Activated B cell treated with CpG ODN at 0.5 μM for 24 hours (primary cell): ENCODE measurements around the gene RAPGEF2. TPM values are rescaled to one million over a fixed set of nuclear protein-coding genes. Genes with fewer than 3 reads are reported as not detected.

Experiments
- ATAC-seq: fragments of 200-7000 bp; cut with Tn5 transposase; one replicate; pipeline ENCODE4 v1.10.0; 2021; ENCODE audit warnings: low read depth, mild to moderate bottlenecking, moderate library complexity
- CTCF ChIA-PET: fragments of 350-600 bp; sonication (Branson Sonifier 250); formaldehyde crosslinking; loops from one replicate; lab custom pipeline; 2021; ENCODE audit warnings: antibody characterized with exemption; lab: Charles Lee
- POLR2A ChIA-PET: fragments of 350-600 bp; sonication (Branson Sonifier 250); formaldehyde crosslinking; loops from one replicate; lab custom pipeline; 2021; ENCODE audit warnings: antibody characterized with exemption; lab: Charles Lee
- DNase-seq: peaks from one replicate; pipeline ENCODE4 v3.0.0; 2022
- H3K27ac Mint-ChIP-seq: one replicate; pipeline ENCODE4 v1.8.0; 2020; ENCODE audit warnings: mixed read lengths
- H3K27me3 Mint-ChIP-seq: one replicate; pipeline ENCODE4 v1.8.0; 2021; ENCODE audit warnings: mixed read lengths
- H3K36me3 Mint-ChIP-seq: one replicate; pipeline ENCODE4 v1.8.0; 2021; ENCODE audit warnings: low read depth, mixed read lengths
- H3K4me1 Mint-ChIP-seq: one replicate; pipeline ENCODE4 v1.8.0; 2021; ENCODE audit warnings: mixed read lengths
- H3K4me3 Mint-ChIP-seq: one replicate; pipeline ENCODE4 v1.8.0; 2020; ENCODE audit warnings: mild to moderate bottlenecking, mixed read lengths
- H3K9me3 Mint-ChIP-seq: one replicate; pipeline ENCODE4 v1.8.0; 2020; ENCODE audit warnings: mixed read lengths
- CTCF ChIP-seq: fragments of 200-600 bp; IDR thresholded peaks from one replicate; pipeline ENCODE4 v1.8.0; 2022; ENCODE audit warnings: antibody characterized with exemption, mild to moderate bottlenecking
- intact Hi-C: fragments of 100-400 bp; cut with micrococcal nuclease; formaldehyde crosslinking; loops from one replicate; pipeline ENCODE4 v1.15.1; 2024
- total RNA-seq: library from RNA; stranded (reverse); gene quantifications from 2 replicates; pipeline ENCODE4 v1.2.3, GENCODE V29; 2022

The RAPGEF2 gene
- total RNA-seq, 1 donor from 2014 or later, result 22.9 TPM

- no peak for TF ChIP-seq CTCF
- ATAC-seq, result no peak
- H3K4me3 Mint-ChIP-seq, result no peak overlapping the region
- ChIA-PET CTCF (no interaction called here), POLR2A (no interaction called here)
- H3K27ac Mint-ChIP-seq, result no peak overlapping the region
- peaks cover 55% of the 10 kb centered on the region for H3K36me3 Mint-ChIP-seq
- DNase-seq, result no peak
- H3K27me3 Mint-ChIP-seq, result no peaks in the 10 kb centered on the region
- H3K9me3 Mint-ChIP-seq, result no peaks in the 10 kb centered on the region
- H3K4me1 Mint-ChIP-seq, result no peaks in the 10 kb centered on the region
- intact Hi-C loops, result no loop called here
Measured at GRCh38 chr4:159337041-159337440, 234.2 kb downstream of the RAPGEF2 start.

- H3K27ac Mint-ChIP-seq, result no peak overlapping the region
- ATAC-seq, result no peak
- H3K4me3 Mint-ChIP-seq, result no peak overlapping the region
- no peaks in the 10 kb centered on the region for H3K27me3 Mint-ChIP-seq
- CTCF ChIA-PET, result no interaction called here
- no peak for TF ChIP-seq CTCF
- H3K4me1 Mint-ChIP-seq, result no peaks in the 10 kb centered on the region
- POLR2A ChIA-PET, result no interaction called here
- no peaks in the 10 kb centered on the region for H3K9me3 Mint-ChIP-seq
- intact Hi-C loops, result no loop called here
- DNase-seq, result no peak
- peaks cover 64% of the 10 kb centered on the region for H3K36me3 Mint-ChIP-seq
Measured at GRCh38 chr4:159341522-159341921, 238.6 kb downstream of the RAPGEF2 start.

- no peak for ATAC-seq
- Mint-ChIP-seq H3K4me3 (no peak overlapping the region), H3K27me3 (no peaks in the 10 kb centered on the region), H3K9me3 (no peaks in the 10 kb centered on the region), H3K36me3 (peaks cover 72% of the 10 kb centered on the region), H3K27ac (no peak overlapping the region), H3K4me1 (no peaks in the 10 kb centered on the region)
- no peak for DNase-seq
- ChIA-PET POLR2A (no interaction called here), CTCF (no interaction called here)
- TF ChIP-seq CTCF, result no peak
- intact Hi-C loops, result no loop called here
Measured at GRCh38 chr4:159342374-159342773, 239.5 kb downstream of the RAPGEF2 start.

GRCh38 chr4:159343116-159343515 is 240.2 kb downstream of the RAPGEF2 start:
- no peaks in the 10 kb centered on the region for H3K9me3 Mint-ChIP-seq
- no peaks in the 10 kb centered on the region for H3K4me1 Mint-ChIP-seq
- no peak for TF ChIP-seq CTCF
- H3K36me3 Mint-ChIP-seq, result peaks cover 74% of the 10 kb centered on the region
- intact Hi-C loops, result no loop called here
- ChIA-PET CTCF (no interaction called here), POLR2A (no interaction called here)
- DNase-seq (no peak), ATAC-seq (no peak)
- H3K4me3 Mint-ChIP-seq, result no peak overlapping the region
- no peaks in the 10 kb centered on the region for H3K27me3 Mint-ChIP-seq
- H3K27ac Mint-ChIP-seq, result no peak overlapping the region

- DNase-seq (no peak), ATAC-seq (no peak)
- CTCF ChIA-PET, result no interaction called here
- Mint-ChIP-seq H3K9me3 (no peaks in the 10 kb centered on the region), H3K36me3 (peaks cover 69% of the 10 kb centered on the region), H3K27me3 (no peaks in the 10 kb centered on the region), H3K4me1 (no peaks in the 10 kb centered on the region), H3K27ac (no peak overlapping the region), H3K4me3 (no peak overlapping the region)
- no peak for TF ChIP-seq CTCF
- POLR2A ChIA-PET, result no interaction called here
- intact Hi-C loops, result no loop called here
Measured at GRCh38 chr4:159344877-159345276, 242.0 kb downstream of the RAPGEF2 start.
